WTC11 (cell line): ENCODE results near the gene PIP4K2A.

Experiments used
- CTCF ChIP-seq: fragments of 200-600 bp; IDR thresholded peaks from 2 replicates; pipeline ENCODE4 v1.8.0; 2022; ENCODE audit warnings: antibody characterized with exemption
- FOXJ3 ChIP-seq: sonication (generic); formaldehyde crosslinking; IDR thresholded peaks from 2 replicates; pipeline ENCODE4 v1.9.0; 2021; ENCODE audit warnings: missing genetic modification reagents, mild to moderate bottlenecking, borderline replicate concordance
- MLX ChIP-seq: sonication (generic); formaldehyde crosslinking; IDR thresholded peaks from 2 replicates; pipeline ENCODE4 v1.8.1; 2023; ENCODE audit warnings: mild to moderate bottlenecking, missing genetic modification reagents, moderate library complexity
- TF ChIP-seq, protein P1 (sequence below): sonication (generic); formaldehyde crosslinking; conservative IDR thresholded peaks from 2 replicates; pipeline ENCODE4 v1.8.1; 2022; ENCODE audit warnings: mild to moderate bottlenecking, missing genetic modification reagents

DNA sequence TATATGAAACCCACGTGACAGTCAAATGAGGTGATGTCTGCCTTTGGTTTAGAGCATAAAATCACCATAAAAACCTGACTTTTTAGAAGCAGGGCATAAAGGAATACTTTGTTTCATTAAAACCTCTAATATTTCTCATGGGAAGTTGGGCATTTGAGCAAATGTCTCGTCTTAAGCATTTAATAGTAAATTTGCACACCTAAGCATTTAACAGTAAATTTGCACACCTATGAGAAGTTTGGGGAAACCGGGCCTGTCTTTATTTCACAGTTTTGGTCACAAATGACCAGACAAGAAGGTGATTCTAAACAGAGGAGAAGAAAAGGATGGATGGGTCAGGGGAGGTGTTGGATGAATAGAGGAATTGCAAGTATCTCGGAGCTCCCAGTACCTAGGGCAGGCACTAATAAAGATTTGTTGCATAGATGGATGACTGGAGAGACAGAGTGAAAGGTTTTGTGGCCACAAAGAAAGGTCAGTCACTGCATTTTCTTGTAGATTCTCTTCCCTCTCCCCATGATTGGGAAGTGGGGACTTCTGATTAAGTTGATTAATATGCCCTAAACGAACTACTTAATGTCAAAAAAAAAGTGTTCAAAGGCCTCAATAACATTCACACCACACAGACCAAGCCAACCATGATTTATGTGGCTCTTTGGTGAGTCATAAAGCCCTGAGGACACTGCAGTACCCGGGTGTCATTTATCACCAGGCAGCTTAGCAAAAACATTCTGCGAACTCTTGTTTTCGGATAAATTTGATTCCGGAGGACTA is 210.9 kb downstream of the PIP4K2A start:
- TF ChIP-seq, protein P1, sequence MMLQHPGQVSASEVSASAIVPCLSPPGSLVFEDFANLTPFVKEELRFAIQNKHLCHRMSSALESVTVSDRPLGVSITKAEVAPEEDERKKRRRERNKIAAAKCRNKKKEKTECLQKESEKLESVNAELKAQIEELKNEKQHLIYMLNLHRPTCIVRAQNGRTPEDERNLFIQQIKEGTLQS (CRISPR knock-in tag) = no peak
- TF ChIP-seq CTCF (no peak), MLX (CRISPR knock-in tag) (no peak), FOXJ3 (CRISPR knock-in tag) (no peak)
